AG10803 (cell line): Measurements from ENCODE around the gene TTLL12.
A peak's percentile ranks its signal among the peaks of the same experiment; 100 is the strongest.

Experiments
- DNase-seq: peaks from one replicate; pipeline ENCODE4 v3.0.0; 2010; ENCODE audit warnings: low read depth
- H3K4me3 ChIP-seq: 2 replicates; pipeline ENCODE4 v1.5.1; 2011; ENCODE audit warnings: mild to moderate bottlenecking, low read length, control low read depth
- TF ChIP-seq, protein P1 (sequence below): conservative IDR thresholded peaks from 2 replicates; pipeline ENCODE4 v1.5.1; 2011; ENCODE audit warnings: mild to moderate bottlenecking, low read length, control low read depth, inconsistent platforms

TTLL12 gene

DNA sequence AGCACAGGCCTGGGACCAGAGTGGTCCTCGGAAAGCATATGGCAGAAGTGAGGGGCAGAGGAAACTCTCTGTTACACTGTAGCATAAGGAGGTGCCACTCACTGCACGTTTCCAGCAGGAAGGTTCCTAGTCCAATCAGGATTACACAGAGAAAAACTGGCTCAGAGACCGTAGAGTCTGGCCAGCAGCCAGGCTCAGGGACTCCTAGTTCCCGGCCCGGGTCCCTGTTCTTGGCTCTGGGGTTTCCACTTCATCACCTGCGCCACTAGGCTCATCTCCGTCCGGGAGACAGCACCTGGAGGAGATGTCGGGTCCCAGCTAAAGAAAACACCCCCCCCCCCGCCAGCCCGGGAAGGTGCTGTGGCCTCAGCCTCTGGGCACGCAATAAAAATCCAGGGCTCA lies 1.1 kb downstream of the TTLL12 start:
- TF ChIP-seq, protein P1, sequence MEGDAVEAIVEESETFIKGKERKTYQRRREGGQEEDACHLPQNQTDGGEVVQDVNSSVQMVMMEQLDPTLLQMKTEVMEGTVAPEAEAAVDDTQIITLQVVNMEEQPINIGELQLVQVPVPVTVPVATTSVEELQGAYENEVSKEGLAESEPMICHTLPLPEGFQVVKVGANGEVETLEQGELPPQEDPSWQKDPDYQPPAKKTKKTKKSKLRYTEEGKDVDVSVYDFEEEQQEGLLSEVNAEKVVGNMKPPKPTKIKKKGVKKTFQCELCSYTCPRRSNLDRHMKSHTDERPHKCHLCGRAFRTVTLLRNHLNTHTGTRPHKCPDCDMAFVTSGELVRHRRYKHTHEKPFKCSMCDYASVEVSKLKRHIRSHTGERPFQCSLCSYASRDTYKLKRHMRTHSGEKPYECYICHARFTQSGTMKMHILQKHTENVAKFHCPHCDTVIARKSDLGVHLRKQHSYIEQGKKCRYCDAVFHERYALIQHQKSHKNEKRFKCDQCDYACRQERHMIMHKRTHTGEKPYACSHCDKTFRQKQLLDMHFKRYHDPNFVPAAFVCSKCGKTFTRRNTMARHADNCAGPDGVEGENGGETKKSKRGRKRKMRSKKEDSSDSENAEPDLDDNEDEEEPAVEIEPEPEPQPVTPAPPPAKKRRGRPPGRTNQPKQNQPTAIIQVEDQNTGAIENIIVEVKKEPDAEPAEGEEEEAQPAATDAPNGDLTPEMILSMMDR, result no peak
- peak overlapping the region; percentile 75 for H3K4me3 ChIP-seq
- DNase-seq, result peak; percentile 12

DNA sequence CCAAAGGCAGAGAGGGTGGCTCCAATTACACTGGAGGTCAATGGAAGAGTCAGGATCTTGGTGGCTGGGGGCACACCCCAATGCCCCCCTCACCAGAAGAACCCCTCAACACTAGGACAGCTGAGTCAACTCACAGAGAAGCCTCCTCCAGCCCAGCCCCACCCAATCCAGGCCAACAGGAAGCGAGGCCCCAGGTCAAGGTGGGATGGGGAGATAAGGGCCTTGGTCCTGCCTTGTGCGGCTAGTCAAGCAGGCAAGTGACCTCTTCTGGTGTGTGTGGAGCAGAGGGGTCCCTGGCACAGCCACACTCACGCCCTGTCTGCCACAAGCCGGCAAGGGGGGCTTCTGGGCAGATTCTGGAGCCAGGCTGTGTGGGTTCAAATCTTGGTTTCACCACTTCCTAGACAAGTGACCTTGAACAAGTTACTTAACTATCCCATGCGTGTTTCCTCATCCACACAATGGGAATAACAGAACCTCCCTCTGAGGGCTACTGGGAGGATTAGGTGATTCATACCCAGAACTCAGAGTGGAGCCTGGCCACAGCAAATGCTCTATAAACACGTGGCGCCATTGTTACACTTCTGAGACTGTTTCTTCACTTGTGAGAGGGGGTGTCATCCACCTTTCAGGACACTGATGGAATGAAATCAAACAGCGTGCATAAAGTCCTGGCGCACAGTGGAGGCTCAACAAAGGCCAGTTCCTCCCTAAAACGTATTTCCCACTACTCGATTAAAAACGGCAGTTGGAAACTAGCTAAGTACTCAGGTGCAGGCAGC lies 3.2 kb downstream of the TTLL12 start:
- TF ChIP-seq, protein P1, result no peak
- DNase-seq, result peak; percentile 54
- no peak overlapping the region for H3K4me3 ChIP-seq

DNA sequence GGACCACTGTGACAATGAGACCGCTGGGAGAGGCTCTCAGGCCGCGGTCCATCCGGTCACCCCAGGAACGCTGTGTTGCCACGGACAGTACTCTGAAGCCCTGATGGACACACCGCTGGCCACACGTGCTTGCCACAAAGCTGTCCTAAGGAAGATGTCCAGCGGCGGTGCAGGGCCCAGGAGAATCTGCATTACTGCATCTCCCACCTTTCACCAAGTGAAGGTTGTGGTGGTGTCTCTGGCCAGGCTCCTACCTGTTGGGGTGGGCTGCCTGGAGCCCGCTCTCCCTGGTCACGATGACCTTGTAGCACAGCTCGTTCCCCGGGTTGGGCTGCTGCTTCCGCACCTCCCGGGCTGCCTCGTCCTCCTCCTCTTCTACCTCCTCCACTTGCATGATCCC lies 4.2 kb downstream of the TTLL12 start:
- TF ChIP-seq, protein P1, result no peak
- no peak for DNase-seq
- H3K4me3 ChIP-seq, result no peak overlapping the region

DNA sequence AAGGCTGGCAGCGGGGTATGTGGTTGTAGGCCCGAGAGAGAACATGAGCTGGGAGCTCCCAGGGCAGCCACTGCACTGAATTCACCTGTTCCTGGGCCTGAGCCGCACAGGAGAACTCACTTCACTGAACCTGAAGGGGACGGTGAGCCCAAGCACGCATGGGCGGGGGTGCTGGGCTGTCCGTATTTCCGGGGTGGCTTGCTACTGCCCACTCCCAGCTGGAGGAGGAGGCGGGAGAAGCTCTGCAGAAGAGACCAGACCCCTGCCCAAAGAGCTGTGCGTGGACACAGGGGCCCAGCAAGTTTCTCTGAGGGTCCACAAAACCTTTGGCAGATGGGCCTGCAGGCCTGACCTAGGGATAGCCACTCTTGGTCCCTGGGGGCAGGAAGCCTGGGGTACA lies 4.8 kb downstream of the TTLL12 start:
- H3K4me3 ChIP-seq, result no peak overlapping the region
- TF ChIP-seq, protein P1, result no peak
- DNase-seq, result no peak

DNA sequence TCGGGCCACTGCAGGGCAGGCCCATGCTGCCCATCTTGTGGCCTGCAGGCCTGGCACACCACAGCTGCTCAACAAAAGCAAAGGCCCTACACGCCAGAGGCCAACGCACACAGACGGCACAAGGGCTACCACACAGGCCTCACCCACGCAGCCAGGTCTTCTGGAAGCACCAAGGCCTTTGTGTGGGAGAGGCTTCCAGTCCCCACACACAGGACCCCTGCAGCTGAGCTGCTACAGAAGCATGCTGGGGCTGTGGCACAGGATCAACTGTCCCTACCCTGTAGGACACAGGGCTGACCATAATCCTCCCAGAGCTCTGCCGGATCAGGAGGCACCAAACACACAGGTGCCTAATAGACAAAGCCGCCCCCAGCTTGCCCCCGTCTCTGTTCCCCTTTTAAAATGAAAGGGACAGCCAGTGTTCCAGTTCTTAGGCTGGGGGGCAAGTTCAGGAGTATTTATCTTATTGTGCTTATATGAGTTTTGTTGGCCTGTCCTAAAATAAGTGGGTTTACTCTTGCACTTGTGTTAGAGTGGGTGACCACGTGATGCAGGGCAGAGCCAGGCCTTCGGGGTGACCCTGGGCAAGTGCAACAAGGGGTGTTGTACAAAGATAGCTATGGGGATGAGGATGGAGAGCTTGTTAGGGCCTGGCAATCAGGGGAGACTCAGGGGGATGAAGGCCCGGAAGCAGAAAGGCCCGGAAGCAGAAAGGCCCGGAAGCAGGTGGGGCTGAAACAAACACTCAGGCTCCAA lies 5.4 kb downstream of the TTLL12 start:
- DNase-seq, result no peak
- no peak overlapping the region for H3K4me3 ChIP-seq
- TF ChIP-seq, protein P1, result no peak

DNA sequence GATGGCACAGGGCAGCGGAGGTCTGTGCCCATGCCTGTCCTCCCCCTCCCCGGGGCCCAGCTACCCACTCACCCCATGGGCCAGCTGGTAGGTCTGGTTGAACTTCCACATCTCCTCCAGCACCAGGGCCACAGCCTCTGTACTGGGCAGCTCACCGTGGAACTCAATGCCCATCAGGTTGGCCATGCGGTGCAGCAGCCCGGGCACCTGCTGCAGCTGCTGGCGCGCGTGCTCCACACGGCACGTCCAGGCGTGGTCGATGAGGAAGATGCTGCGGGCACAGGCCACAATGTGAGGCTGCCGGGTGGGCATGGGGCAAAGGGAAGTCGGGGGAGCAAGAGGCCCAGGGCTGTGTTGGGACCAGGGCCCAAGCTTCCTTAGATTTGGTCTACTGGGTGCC lies 6.3 kb downstream of the TTLL12 start:
- DNase-seq, result no peak
- TF ChIP-seq, protein P1, result no peak

DNA sequence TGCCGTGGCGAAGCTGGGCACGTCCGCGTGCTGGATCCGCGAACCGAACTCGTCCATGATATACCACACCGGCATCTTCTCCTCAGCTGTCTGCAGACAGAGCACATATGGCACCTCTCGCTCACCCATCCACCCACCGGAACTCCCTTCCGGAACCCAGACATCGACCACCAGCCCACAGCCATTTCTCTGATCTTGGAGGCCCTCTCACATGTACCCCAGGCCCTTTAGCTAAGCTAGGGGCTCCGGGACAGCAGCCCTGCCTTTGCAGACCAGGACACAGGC lies 7.1 kb downstream of the TTLL12 start:
- DNase-seq, result no peak
- H3K4me3 ChIP-seq, result no peak overlapping the region
- TF ChIP-seq, protein P1, result no peak

More for the DNA sequence above, 6.3 kb downstream of the TTLL12 start:
- no peak overlapping the region for H3K4me3 ChIP-seq
